ENCODE measurements around the gene NLRP11.
A peak's percentile ranks its signal among the peaks of the same experiment; 100 is the strongest.
"Not testable (repeated sequence)": the region's sequence is repeated elsewhere in the genome, so short reads cannot be mapped to it uniquely, and the experiment has no call there.

Gene NLRP11

GRCh38 chr19:55830656-55831055 is 1.1 kb downstream of the NLRP11 start:
- Histone ChIP-seq H3K4me3 (ENCODE audit: low read length) (no peak overlapping the region), H3K27me3 (ENCODE audit: insufficient read depth, low read length) (no peaks in the 10 kb centered on the region), H2AFZ (ENCODE audit: low read depth, low read length) (no peak overlapping the region), H3K9me3 (ENCODE audit: low read length) (peaks cover 2% of the 10 kb centered on the region), H3K36me3 (ENCODE audit: insufficient read depth, low read length) (no peaks in the 10 kb centered on the region), H3K4me1 (ENCODE audit: insufficient read depth, low read length) (no peaks in the 10 kb centered on the region)

- H3K4me3 ChIP-seq (ENCODE audit: low read length) = no peak overlapping the region
- peaks cover 20% of the 10 kb centered on the region for H3K27me3 ChIP-seq (ENCODE audit: insufficient read depth, low read length)
- no peaks in the 10 kb centered on the region for H3K36me3 ChIP-seq (ENCODE audit: insufficient read depth, low read length)
- no peaks in the 10 kb centered on the region for H3K4me1 ChIP-seq (ENCODE audit: insufficient read depth, low read length)
- H3K9me3 ChIP-seq (ENCODE audit: low read length) = no peaks in the 10 kb centered on the region
- H2AFZ ChIP-seq (ENCODE audit: low read depth, low read length) = no peak overlapping the region
Measured at GRCh38 chr19:55820037-55820436, 11.8 kb downstream of the NLRP11 start.

- Histone ChIP-seq H3K4me1 (ENCODE audit: insufficient read depth, low read length) (peaks cover 2% of the 10 kb centered on the region), H3K4me3 (ENCODE audit: low read length) (no peak overlapping the region), H3K27me3 (ENCODE audit: insufficient read depth, low read length) (peaks cover 4% of the 10 kb centered on the region), H3K36me3 (ENCODE audit: insufficient read depth, low read length) (no peaks in the 10 kb centered on the region), H2AFZ (ENCODE audit: low read depth, low read length) (no peak overlapping the region), H3K9me3 (ENCODE audit: low read length) (no peaks in the 10 kb centered on the region)
Measured at GRCh38 chr19:55813906-55814305, 17.9 kb downstream of the NLRP11 start.

GRCh38 chr19:55812449-55812848 is 19.4 kb downstream of the NLRP11 start:
- no peak overlapping the region for H3K4me3 ChIP-seq (ENCODE audit: low read length)
- peaks cover 2% of the 10 kb centered on the region for H3K27me3 ChIP-seq (ENCODE audit: insufficient read depth, low read length)
- H3K4me1 ChIP-seq (ENCODE audit: insufficient read depth, low read length) = peaks cover 2% of the 10 kb centered on the region
- H2AFZ ChIP-seq (ENCODE audit: low read depth, low read length) = no peak overlapping the region
- H3K36me3 ChIP-seq (ENCODE audit: insufficient read depth, low read length) = no peaks in the 10 kb centered on the region
- no peaks in the 10 kb centered on the region for H3K9me3 ChIP-seq (ENCODE audit: low read length)

- Histone ChIP-seq H3K27me3 (ENCODE audit: insufficient read depth, low read length) (no peaks in the 10 kb centered on the region), H3K9me3 (ENCODE audit: low read length) (no peaks in the 10 kb centered on the region), H3K36me3 (ENCODE audit: insufficient read depth, low read length) (no peaks in the 10 kb centered on the region), H2AFZ (ENCODE audit: low read depth, low read length) (no peak overlapping the region), H3K4me3 (ENCODE audit: low read length) (no peak overlapping the region), H3K4me1 (ENCODE audit: insufficient read depth, low read length) (peaks cover 2% of the 10 kb centered on the region)
Measured at GRCh38 chr19:55811340-55811739, 20.5 kb downstream of the NLRP11 start.

GRCh38 chr19:55809381-55810058 is 22.3 kb downstream of the NLRP11 start:
- H3K9me3 ChIP-seq (ENCODE audit: low read length) = no peaks in the 10 kb centered on the region
- H3K36me3 ChIP-seq (ENCODE audit: insufficient read depth, low read length) = no peaks in the 10 kb centered on the region
- H3K27me3 ChIP-seq (ENCODE audit: insufficient read depth, low read length) = no peaks in the 10 kb centered on the region
- no peak overlapping the region for H3K4me3 ChIP-seq (ENCODE audit: low read length)
- peaks cover 2% of the 10 kb centered on the region for H3K4me1 ChIP-seq (ENCODE audit: insufficient read depth, low read length)
- H2AFZ ChIP-seq (ENCODE audit: low read depth, low read length) = peak overlapping the region; percentile 8

GRCh38 chr19:55802281-55802680 is 29.5 kb downstream of the NLRP11 start:
- Histone ChIP-seq H3K4me3 (ENCODE audit: low read length) (no peak overlapping the region), H2AFZ (ENCODE audit: low read depth, low read length) (no peak overlapping the region), H3K27me3 (ENCODE audit: insufficient read depth, low read length) (no peaks in the 10 kb centered on the region), H3K36me3 (ENCODE audit: insufficient read depth, low read length) (no peaks in the 10 kb centered on the region), H3K9me3 (ENCODE audit: low read length) (no peaks in the 10 kb centered on the region), H3K4me1 (ENCODE audit: insufficient read depth, low read length) (no peaks in the 10 kb centered on the region)

GRCh38 chr19:55801416-55801815 is 30.4 kb downstream of the NLRP11 start:
- H3K9me3 ChIP-seq (ENCODE audit: low read length) = no peaks in the 10 kb centered on the region
- no peak overlapping the region for H2AFZ ChIP-seq (ENCODE audit: low read depth, low read length)
- no peak overlapping the region for H3K4me3 ChIP-seq (ENCODE audit: low read length)
- no peaks in the 10 kb centered on the region for H3K36me3 ChIP-seq (ENCODE audit: insufficient read depth, low read length)
- H3K4me1 ChIP-seq (ENCODE audit: insufficient read depth, low read length) = no peaks in the 10 kb centered on the region
- no peaks in the 10 kb centered on the region for H3K27me3 ChIP-seq (ENCODE audit: insufficient read depth, low read length)

GRCh38 chr19:55795021-55795420 is 36.8 kb downstream of the NLRP11 start:
- Histone ChIP-seq H2AFZ (ENCODE audit: low read depth, low read length) (no peak overlapping the region), H3K4me1 (ENCODE audit: insufficient read depth, low read length) (no peaks in the 10 kb centered on the region), H3K27me3 (ENCODE audit: insufficient read depth, low read length) (no peaks in the 10 kb centered on the region), H3K4me3 (ENCODE audit: low read length) (no peak overlapping the region), H3K9me3 (ENCODE audit: low read length) (no peaks in the 10 kb centered on the region), H3K36me3 (ENCODE audit: insufficient read depth, low read length) (no peaks in the 10 kb centered on the region)

- H3K36me3 ChIP-seq (ENCODE audit: insufficient read depth, low read length) = no peaks in the 10 kb centered on the region
- no peak overlapping the region for H2AFZ ChIP-seq (ENCODE audit: low read depth, low read length)
- H3K9me3 ChIP-seq (ENCODE audit: low read length) = peaks cover 3% of the 10 kb centered on the region
- no peak overlapping the region for H3K4me3 ChIP-seq (ENCODE audit: low read length)
- H3K4me1 ChIP-seq (ENCODE audit: insufficient read depth, low read length) = no peaks in the 10 kb centered on the region
- H3K27me3 ChIP-seq (ENCODE audit: insufficient read depth, low read length) = peaks cover 12% of the 10 kb centered on the region
Measured at GRCh38 chr19:55781112-55781511, 50.7 kb downstream of the NLRP11 start.

GRCh38 chr19:55778331-55778730 is 53.5 kb downstream of the NLRP11 start:
- Histone ChIP-seq H2AFZ (ENCODE audit: low read depth, low read length) (no peak overlapping the region), H3K36me3 (ENCODE audit: insufficient read depth, low read length) (no peaks in the 10 kb centered on the region), H3K4me3 (ENCODE audit: low read length) (no peak overlapping the region), H3K27me3 (ENCODE audit: insufficient read depth, low read length) (peaks cover 7% of the 10 kb centered on the region), H3K4me1 (ENCODE audit: insufficient read depth, low read length) (no peaks in the 10 kb centered on the region), H3K9me3 (ENCODE audit: low read length) (no peaks in the 10 kb centered on the region)

- H3K4me3 ChIP-seq (ENCODE audit: low read length) = no peak overlapping the region
- peaks cover 7% of the 10 kb centered on the region for H3K27me3 ChIP-seq (ENCODE audit: insufficient read depth, low read length)
- no peak overlapping the region for H2AFZ ChIP-seq (ENCODE audit: low read depth, low read length)
Measured at GRCh38 chr19:55777528-55777927, 54.3 kb downstream of the NLRP11 start.

GRCh38 chr19:55769632-55770031 is 62.2 kb downstream of the NLRP11 start:
- not testable (repeated sequence) for H3K27me3 ChIP-seq (ENCODE audit: insufficient read depth, low read length); H2AFZ ChIP-seq (ENCODE audit: low read depth, low read length); H3K9me3 ChIP-seq (ENCODE audit: low read length); H3K4me3 ChIP-seq (ENCODE audit: low read length); H3K4me1 ChIP-seq (ENCODE audit: insufficient read depth, low read length); H3K36me3 ChIP-seq (ENCODE audit: insufficient read depth, low read length)

More at GRCh38 chr19:55777528-55777927, 54.3 kb downstream of the NLRP11 start:
- Histone ChIP-seq H3K4me1 (ENCODE audit: insufficient read depth, low read length) (no peaks in the 10 kb centered on the region), H3K9me3 (ENCODE audit: low read length) (no peaks in the 10 kb centered on the region), H3K36me3 (ENCODE audit: insufficient read depth, low read length) (no peaks in the 10 kb centered on the region)

- H3K36me3 ChIP-seq (ENCODE audit: insufficient read depth, low read length); H3K4me1 ChIP-seq (ENCODE audit: insufficient read depth, low read length); H3K9me3 ChIP-seq (ENCODE audit: low read length): not testable (repeated sequence)
Measured at GRCh38 chr19:55768818-55769217, 63.0 kb downstream of the NLRP11 start, which contains the start of gene RFPL4AL1. Gene RFPL4AL1, plus strand, starts transcription at chr19:55769118. Its CDS starts 2,687 bp downstream, at chr19:55771805.

More at GRCh38 chr19:55768818-55769217, 63.0 kb downstream of the NLRP11 start, which contains the start of gene RFPL4AL1:
- not testable (repeated sequence) for H3K4me3 ChIP-seq (ENCODE audit: low read length); H3K27me3 ChIP-seq (ENCODE audit: insufficient read depth, low read length); H2AFZ ChIP-seq (ENCODE audit: low read depth, low read length)

Data from neuron (in vitro differentiated cells).